Fibroblast of skin of right quadriceps (primary cell): ENCODE data around the gene TRIM14.
"Not testable (repeated sequence)": the region's sequence is repeated elsewhere in the genome, so short reads cannot be mapped to it uniquely, and the experiment has no call there.

Experiments
- DNase-seq: peaks from one replicate; pipeline ENCODE4 v3.0.0-alpha.2; 2013

Gene TRIM14

DNA sequence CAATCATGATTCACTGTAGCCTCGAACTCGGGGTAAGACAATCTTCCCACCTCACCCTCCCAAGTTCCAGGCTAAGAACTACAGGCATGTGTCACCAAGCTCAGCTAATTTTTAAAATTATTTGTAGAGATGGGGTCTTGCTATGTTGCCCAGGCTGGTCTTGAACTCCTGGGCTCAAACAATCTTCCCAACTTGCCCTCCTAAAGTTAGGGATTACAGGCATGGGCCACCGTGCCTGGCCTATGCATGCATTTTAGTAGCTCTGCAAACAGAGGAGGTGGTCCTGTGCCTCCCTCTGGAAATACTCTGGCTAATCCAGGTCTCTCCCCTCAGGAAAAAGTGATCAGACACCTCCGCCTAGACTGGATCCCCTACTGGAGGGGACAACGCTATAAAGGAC is 21.5 kb upstream of the TRIM14 start:
- DNase-seq, result no peak

- no peak for DNase-seq
Measured at GRCh38 chr9:98136489-98136888, 17.5 kb upstream of the TRIM14 start.

DNA sequence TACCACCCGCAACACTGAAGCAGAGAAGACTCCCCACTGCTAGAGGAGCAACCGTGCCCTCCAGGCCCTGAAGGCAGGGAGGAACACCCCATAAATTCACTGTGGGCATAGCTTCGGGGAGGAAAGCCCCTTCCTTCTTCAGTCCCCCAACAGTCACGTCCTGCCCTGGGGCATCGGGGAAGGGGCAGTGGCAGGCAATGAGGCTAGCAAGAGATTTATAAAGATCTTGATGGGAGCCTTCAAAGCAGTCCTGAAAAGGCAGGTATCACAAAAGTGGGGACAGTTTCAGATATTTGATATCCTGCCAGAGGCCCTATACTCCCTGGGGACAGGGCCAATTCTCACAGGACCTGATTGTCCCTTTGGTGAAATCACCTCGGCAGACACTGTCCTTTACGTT is 16.9 kb upstream of the TRIM14 start:
- no peak for DNase-seq

DNA sequence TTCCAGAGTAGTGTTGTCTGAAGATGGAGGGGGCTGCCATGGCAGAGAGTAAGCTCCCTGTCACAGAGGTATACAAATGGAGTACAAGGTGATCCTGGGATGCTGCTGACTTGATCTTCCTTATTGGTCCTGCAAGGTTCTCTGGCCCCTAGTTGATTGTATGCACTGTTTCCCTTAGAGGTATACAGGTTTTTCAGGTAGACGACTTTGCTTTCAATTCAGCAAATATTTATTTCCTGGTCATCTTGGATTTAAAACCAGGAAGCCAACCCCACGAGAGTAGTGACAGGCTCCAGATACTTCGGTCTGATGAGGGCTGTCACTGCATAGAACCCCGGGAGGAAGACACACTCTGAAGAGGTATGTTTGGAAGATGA is 16.5 kb upstream of the TRIM14 start:
- no peak for DNase-seq

DNA sequence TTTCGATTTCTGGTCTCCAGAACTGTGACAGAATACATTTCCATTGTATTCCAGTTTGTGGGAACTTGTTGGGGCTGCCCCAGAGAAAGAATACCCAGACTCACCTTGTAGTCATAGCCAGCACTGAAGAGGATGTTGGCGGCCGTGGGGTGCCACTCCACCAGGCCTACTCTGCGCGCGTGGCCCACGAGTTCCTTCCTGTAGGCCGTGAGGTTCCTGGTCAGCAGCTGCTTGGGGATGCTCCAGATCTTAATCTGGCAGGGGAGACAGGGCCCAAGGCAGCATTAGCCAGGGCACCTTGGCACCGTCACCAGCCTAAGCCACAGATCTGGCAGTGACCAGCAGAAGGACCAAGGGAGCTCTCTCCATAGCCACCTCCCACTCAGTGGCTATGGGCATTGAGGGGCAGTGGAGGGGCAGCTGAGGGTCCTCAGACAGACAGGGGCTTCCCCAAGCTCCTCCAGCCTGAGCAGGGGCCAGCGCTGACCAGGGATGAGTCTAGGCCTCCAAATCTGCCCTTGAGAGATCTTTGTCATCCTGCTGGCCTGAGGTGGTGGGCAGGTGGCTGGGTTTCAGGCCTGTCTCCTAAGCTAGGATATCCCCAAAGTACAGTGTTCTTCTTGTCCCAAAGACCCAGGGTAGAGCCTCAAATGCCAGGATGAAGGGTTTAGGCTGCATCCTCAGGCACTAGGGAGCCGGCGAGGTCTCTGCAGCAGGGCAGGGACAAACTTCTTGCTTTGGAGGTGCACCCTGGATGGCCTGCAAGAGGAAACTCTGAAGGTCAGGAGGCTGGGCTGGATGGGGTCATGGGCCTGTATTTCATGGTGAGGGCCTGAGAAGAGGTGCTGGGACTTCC is 15.9 kb upstream of the TRIM14 start:
- no peak for DNase-seq

- no peak for DNase-seq
Measured at GRCh38 chr9:98132806-98133631, 14.0 kb upstream of the TRIM14 start.

DNA sequence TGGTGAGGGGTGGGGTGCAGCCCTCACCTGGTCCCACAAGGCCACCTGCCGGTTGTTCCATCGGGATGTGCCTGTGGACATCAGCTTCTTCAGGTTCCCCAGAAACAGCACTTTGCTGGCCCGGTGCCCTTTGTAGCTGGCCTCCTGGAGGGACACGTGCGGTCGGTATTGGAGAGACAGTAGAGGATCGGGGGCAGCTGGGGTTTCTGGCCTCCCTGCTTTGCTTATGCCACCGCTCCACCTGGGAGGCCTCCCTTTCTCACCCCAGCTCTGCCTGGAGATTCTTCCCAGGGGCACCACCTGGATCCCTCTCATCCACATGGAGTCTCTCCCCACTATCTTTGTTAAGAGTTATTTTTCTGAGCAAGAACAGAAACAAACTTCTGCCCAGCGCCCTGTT is 13.1 kb upstream of the TRIM14 start:
- no peak for DNase-seq

GRCh38 chr9:98130576-98131228 is 11.7 kb upstream of the TRIM14 start:
- no peak for DNase-seq

DNA sequence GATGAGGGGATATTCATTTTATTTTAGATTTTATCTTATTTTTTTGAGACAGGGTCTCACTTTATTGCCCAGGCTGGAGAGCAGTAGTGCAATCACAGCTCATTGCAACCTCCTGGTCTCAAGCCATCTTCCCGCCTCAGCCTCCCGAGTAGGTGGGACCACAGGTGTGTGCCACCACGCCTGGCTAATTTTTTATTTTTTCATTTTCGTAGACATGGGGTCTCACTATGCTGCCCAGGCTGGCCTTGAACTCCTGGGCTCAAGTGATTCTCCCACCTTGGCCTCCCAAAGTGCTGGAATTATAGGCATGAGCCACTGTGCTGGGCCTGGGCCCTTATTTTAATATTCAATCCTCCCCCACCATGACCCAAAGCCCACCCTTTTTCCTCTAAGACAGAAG is 11.0 kb upstream of the TRIM14 start:
- not testable (repeated sequence) for DNase-seq

GRCh38 chr9:98129451-98129881 is 10.4 kb upstream of the TRIM14 start:
- no peak for DNase-seq

- no peak for DNase-seq
Measured at GRCh38 chr9:98128316-98128715, 9.3 kb upstream of the TRIM14 start.

DNA sequence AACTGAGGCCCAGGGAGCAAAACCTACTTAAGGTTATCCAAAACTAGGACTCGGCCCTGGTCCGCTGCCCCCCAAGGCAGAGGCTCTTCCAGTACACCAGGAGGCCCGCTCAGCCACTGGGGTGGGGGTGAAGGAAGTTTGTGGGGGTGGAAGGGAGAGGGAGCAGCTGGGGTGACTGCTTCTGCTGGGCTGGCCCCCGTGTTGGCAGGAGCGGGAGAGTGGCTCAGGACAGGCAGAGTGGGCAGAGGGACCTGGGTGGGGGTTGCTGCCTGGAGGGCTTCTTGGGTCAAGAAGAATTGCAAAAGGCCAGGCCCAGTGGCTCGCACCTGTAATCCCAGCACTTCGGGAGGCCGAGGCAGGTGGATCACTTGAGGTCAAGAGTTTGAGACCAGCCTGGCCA is 8.2 kb upstream of the TRIM14 start:
- DNase-seq, result no peak

GRCh38 chr9:98124637-98125426 is 5.8 kb upstream of the TRIM14 start:
- DNase-seq, result no peak

- not testable (repeated sequence) for DNase-seq
Measured at GRCh38 chr9:98124091-98124490, 5.1 kb upstream of the TRIM14 start.

DNA sequence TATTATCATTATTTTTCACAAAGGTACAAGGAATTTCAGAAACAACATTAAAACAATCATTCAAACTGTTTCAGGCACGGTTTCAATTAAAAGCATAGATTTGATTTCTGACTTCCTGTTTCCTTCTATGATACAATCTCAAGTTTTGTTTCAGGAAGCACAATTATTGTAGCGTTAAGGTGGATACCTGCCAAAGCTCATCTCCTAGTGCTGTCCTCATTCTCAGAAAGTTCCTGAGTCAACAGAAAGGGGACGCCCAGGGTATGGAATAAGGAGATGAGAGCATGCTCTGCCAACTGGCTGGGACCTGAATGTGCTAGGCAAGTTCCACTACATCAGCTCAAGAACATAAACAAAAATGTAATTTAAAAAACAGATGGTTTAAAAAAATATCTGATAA is 2.0 kb upstream of the TRIM14 start:
- DNase-seq, result no peak

- no peak for DNase-seq
Measured at GRCh38 chr9:98120476-98120875, 1.5 kb upstream of the TRIM14 start.

GRCh38 chr9:98117984-98118639 is 910 bp downstream of the TRIM14 start:
- DNase-seq, result peak; percentile 33

DNA sequence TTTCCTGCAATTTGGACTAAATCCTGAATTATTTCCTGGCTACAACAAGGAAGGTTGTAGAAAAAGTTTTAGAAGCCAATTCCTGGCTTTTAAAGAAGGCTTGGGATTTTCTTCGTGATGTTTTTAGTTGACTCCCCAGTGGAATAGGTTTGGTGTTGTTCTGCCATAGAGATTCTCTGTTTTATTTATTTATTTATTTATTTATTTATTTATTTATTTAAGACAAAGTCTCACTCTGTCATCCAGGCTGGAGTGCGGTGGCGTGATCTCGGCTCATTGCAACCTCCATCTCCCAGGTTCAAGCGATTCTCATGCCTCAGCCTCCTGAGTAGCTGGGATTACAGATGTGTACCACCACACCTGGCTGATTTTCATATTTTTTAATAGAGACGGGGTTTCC is 1.9 kb downstream of the TRIM14 start:
- not testable (repeated sequence) for DNase-seq

- no peak for DNase-seq
Measured at GRCh38 chr9:98109052-98109451, 10.0 kb downstream of the TRIM14 start.

- DNase-seq, result no peak
Measured at GRCh38 chr9:98108531-98109031, 10.4 kb downstream of the TRIM14 start.

GRCh38 chr9:98107926-98108325 is 11.1 kb downstream of the TRIM14 start:
- DNase-seq, result no peak

GRCh38 chr9:98105006-98105405 is 14.0 kb downstream of the TRIM14 start:
- DNase-seq, result no peak
